ENCODE measurements around the gene DHX32.
"Not testable (repeated sequence)": the region's sequence is repeated elsewhere in the genome, so short reads cannot be mapped to it uniquely, and the experiment has no call there.

Gene DHX32

GRCh38 chr10:125921643-125922306 lies 40.7 kb upstream of the DHX32 start:
- ATAC-seq = not testable (repeated sequence)

- not testable (repeated sequence) for ATAC-seq
Measured at GRCh38 chr10:125917704-125918361, 36.7 kb upstream of the DHX32 start.

GRCh38 chr10:125916977-125917376 lies 35.9 kb upstream of the DHX32 start:
- TF ChIP-seq PPARA (CRISPR knock-in tag; IDR thresholded peaks at IDR 0.05; ENCODE audit: borderline replicate concordance) (no peak), SNAI2 (CRISPR knock-in tag; IDR thresholded peaks at IDR 0.05) (no peak), GLIS3 (CRISPR knock-in tag; IDR thresholded peaks at IDR 0.05) (no peak), CSDC2 (CRISPR knock-in tag; IDR thresholded peaks at IDR 0.05) (no peak), TCF4 (CRISPR knock-in tag; IDR thresholded peaks at IDR 0.05; ENCODE audit: borderline replicate concordance) (no peak), RARB (CRISPR knock-in tag; IDR thresholded peaks at IDR 0.05) (no peak), ARNTL (CRISPR knock-in tag; IDR thresholded peaks at IDR 0.05; ENCODE audit: borderline replicate concordance, low read depth) (no peak), ISL1 (CRISPR knock-in tag; IDR thresholded peaks at IDR 0.05) (no peak), CREB5 (CRISPR knock-in tag; IDR thresholded peaks at IDR 0.05; ENCODE audit: low read depth) (no peak), CSRNP3 (CRISPR knock-in tag; IDR thresholded peaks at IDR 0.05) (no peak), PATZ1 (CRISPR knock-in tag; IDR thresholded peaks at IDR 0.05; ENCODE audit: borderline replicate concordance) (no peak)
- ATAC-seq = no peak

GRCh38 chr10:125913277-125913676 lies 32.2 kb upstream of the DHX32 start:
- ATAC-seq = not testable (repeated sequence)

GRCh38 chr10:125911990-125912389 lies 30.9 kb upstream of the DHX32 start:
- no peak for ATAC-seq
- TF ChIP-seq ZC3H10 (CRISPR knock-in tag; IDR thresholded peaks at IDR 0.05) (no peak), POU6F1 (CRISPR knock-in tag; IDR thresholded peaks at IDR 0.05; ENCODE audit: borderline replicate concordance, low read depth) (no peak), CSRNP3 (CRISPR knock-in tag; IDR thresholded peaks at IDR 0.05) (no peak), TSHZ2 (CRISPR knock-in tag; IDR thresholded peaks at IDR 0.05) (no peak), BACH2 (CRISPR knock-in tag; IDR thresholded peaks at IDR 0.05; ENCODE audit: borderline replicate concordance) (no peak), ZNF565 (CRISPR knock-in tag; conservative IDR thresholded peaks at IDR 0.05; ENCODE audit: low read depth) (no peak), ZFP30 (CRISPR knock-in tag; IDR thresholded peaks at IDR 0.05) (no peak), TCF4 (CRISPR knock-in tag; IDR thresholded peaks at IDR 0.05; ENCODE audit: borderline replicate concordance) (no peak), TOX (CRISPR knock-in tag; IDR thresholded peaks at IDR 0.05; ENCODE audit: borderline replicate concordance) (no peak), PATZ1 (CRISPR knock-in tag; IDR thresholded peaks at IDR 0.05; ENCODE audit: borderline replicate concordance) (no peak), PPARA (CRISPR knock-in tag; IDR thresholded peaks at IDR 0.05; ENCODE audit: borderline replicate concordance) (no peak), OSR1 (CRISPR knock-in tag; IDR thresholded peaks at IDR 0.05) (no peak), SNAI2 (CRISPR knock-in tag; IDR thresholded peaks at IDR 0.05) (no peak), ZNF8 (CRISPR knock-in tag; IDR thresholded peaks at IDR 0.05) (no peak), ESRRG (CRISPR knock-in tag; IDR thresholded peaks at IDR 0.05) (no peak), CSDC2 (CRISPR knock-in tag; IDR thresholded peaks at IDR 0.05) (no peak), GLIS3 (CRISPR knock-in tag; IDR thresholded peaks at IDR 0.05) (no peak)

All from SK-N-SH treated with all-trans-retinoic acid at 6 μM for 48 hours (cell line).